RPMI7951 (cell line): ENCODE results near the gene TEAD1. TPM values are rescaled to one million over a fixed set of nuclear protein-coding genes. Genes with fewer than 3 reads are reported as not detected.
A peak's percentile ranks its signal among the peaks of the same experiment; 100 is the strongest.

Experiments
- DNase-seq: peaks from one replicate; pipeline ENCODE4 v3.0.0-alpha.2; 2012; ENCODE audit warnings: low read depth
- total RNA-seq: library from RNA; depleted of rRNA; stranded (reverse); fragments of >200 nt; shearing (Covaris generic); gene quantifications from 2 replicates; pipeline ENCODE4 v1.2.3, GENCODE V29; 2014

Gene TEAD1
- total RNA-seq, 1 experiment from 2014 or later, result 53.3 TPM

DNA sequence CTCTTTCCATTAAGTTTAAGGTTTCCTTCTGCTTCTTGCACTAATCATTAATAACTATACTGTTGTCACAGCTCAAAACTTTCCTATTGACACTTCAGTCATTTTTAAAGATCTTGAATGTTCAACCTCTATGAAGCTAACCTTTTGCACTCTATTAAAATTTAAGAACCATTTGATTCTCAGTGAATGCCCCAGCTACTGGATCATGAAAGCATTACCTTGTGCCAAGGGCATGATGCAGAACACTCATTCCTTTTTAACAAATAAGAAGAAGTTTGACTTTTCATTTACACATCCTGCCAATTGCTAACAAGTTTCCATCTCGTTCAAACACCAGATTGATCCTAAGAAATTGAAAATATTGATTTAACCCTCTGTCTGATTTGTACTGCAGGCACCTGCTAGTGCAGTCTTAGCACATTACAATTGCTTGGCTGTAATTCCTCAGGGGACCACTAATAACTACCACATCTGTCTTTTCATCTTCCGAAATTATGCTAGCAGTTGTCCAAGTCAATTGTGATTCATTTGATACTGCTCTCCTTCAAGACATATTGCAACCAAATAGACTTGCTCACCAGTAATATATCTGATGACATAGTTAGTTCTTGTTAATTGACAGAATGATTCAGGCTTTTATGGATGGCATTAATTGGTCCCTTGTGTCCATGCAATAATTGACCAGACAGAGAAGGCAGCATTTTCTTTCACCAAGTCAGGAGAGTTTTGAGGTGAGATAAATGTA lies 158.4 kb downstream of the TEAD1 start:
- DNase-seq, result no peak

- DNase-seq, result no peak
Observed at GRCh38 chr11:12834166-12834565, 159.9 kb downstream of the TEAD1 start.

GRCh38 chr11:12834630-12835029 lies 160.4 kb downstream of the TEAD1 start:
- no peak for DNase-seq

- no peak for DNase-seq
Observed at GRCh38 chr11:12835286-12835685, 161.1 kb downstream of the TEAD1 start.

GRCh38 chr11:12838463-12839123 lies 164.4 kb downstream of the TEAD1 start:
- DNase-seq, result no peak

DNA sequence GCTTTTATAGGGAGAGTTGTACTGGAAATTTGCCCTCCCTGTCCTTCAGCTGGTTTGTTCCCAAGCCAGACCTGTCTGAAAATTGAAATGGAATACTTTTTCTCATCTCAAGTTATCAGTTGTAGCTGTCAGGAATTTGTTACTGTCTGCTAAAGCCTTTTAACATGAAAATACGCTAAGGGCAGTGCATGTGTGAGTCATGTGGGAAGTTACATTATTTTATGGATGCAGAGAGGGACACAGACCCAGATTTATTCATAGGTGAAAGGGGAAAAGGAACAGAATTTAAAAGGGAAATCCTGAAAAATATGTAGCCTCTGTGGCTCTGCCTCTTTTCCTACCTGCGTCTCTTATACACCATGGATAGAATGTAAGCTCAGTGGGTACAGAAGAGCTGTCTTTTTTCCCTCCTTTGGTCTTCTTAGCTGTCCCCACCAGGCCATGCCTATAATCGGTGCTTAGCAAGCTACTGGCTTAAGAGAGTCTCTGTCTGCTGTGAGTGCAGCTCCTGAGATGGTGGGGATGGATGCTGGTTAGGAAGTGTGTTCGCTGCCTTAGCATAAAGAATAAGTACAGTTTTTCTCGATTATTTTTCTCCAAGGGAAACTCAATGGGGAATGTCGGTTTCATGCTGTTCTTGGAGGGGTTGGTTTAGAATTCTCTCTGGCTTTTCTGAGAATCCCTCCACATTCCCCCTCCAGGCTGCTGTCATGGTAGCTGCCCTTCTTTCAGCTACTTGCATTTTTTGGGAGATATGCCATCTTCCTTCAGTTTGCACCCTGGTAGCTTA lies 166.8 kb downstream of the TEAD1 start:
- peak; percentile 53 for DNase-seq

DNA sequence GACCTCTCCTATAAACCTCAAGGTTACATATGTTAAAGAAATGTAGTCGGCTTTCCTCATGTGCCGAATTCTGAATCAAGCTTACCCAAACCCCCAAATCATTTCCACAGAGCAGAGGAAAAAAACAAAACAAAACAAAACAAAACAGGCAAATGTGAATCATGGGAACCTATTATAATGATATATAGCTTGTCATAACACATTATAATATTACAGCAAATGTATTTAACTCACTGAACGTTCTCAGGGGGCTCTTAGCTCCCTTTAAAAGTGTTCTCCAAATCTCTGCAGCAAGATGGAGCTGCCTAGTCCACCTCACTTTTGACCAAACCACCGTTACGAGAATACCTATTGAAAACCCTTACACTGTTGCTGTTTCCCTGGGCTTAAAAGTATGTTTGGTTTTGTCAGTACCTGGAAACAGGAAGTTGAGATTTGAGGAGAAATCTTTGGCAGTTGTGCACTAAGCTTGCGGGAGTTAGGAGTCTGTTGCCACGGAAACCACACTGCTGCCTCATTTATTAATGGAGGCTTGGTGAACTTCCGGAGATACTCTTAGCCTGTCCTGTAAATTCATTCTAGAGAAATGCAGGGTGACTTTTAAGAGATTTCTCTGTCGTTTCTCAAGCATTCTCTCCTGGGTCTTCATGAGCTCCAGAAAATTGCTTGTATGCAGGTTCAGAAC lies 167.9 kb downstream of the TEAD1 start:
- DNase-seq, result peak; percentile 58

DNA sequence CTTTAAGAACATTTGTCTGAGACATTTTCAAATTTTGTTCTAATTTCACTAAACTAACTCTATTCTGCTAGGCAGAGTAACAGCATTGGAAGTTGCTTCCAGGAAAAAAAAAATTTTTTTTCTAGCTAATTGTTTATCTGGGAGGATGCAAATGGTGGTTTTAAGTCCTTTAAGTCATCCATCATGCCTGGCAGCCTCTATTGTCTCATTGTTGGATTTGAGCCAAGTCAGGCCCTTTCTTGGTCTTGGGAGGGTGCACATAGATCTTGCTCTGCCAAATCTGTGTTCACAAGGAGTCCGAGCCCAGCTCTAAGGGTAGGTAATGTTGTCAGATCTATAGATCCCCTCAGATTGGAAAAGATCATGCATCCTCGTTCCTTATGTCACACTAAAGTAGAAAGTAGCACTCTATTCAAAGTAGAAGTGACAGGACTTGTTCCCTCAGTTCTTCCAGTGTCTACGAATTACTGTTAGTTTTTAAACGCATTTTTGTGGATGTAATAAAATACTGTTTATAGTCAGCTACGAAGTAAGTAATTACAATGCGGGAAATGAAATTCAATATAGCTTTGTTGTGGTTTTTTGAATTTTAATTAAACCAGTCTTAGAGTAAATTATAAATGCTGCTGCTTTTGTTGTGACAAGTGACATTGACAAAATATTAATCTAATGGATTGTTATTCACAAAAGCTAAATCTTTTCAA lies 168.9 kb downstream of the TEAD1 start:
- peak; percentile 68 for DNase-seq

GRCh38 chr11:12845163-12845562 lies 170.9 kb downstream of the TEAD1 start:
- DNase-seq, result no peak

GRCh38 chr11:12845739-12846358 lies 171.6 kb downstream of the TEAD1 start:
- peak; percentile 50 for DNase-seq

DNA sequence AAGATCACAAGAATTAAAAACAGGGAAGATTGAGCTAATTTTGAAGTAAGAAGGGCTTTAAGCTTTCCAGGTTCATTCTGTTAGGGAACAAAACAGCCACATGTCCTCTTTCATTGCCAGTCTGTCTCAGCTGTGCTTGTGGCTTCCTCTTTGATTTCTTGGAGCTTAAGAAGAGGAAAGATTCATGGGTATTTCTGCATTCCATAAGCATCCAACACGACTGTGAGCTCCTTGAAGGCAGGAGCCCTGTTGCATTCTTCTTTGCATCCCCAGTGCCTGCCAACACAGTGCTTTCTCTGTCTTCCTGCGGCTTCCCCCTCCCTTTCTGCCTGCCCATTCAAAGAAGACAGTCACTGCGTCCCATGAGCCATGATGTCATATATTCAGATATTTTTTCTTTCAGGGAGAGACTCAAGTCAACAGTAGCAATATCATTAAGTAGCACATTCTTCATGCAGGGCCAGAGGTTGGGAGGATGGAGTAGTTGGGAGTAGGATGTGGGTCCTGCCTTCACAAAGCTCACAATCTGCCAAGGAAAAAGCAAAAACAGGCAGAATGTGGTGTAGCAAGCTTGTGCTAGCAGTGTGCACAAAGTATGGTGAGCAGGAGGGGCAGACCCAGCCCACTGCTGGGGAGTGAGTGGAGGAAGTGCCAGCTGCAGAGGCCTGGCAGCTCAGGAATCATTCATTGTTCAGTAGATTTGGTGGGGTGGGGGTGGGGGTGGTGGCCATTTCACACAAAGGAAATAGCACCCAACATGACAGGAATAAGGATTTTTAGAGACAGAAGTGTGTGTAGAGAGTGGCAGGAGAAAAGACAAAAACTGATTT lies 172.8 kb downstream of the TEAD1 start:
- DNase-seq, result no peak

DNA sequence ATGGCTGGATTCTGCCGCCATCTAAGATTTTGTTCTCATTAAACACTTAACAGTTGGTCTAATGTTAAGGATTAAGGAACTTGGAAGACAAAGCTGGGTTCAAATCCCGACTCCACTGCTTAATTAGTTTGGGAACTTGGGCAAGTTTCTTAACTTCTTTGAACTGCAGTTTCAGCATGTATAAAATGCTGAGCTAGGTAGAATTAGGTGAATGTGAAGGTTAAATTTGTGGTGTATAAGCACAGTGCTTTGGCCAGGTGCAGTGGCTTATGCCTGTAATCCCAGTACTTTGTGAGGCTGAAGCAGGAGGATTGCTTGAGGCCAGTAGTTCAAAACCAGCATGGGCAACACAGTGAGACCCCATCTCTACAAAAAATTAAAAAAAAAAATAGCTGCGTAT lies 174.2 kb downstream of the TEAD1 start:
- DNase-seq, result no peak

GRCh38 chr11:12853325-12853651 lies 179.1 kb downstream of the TEAD1 start:
- no peak for DNase-seq

DNA sequence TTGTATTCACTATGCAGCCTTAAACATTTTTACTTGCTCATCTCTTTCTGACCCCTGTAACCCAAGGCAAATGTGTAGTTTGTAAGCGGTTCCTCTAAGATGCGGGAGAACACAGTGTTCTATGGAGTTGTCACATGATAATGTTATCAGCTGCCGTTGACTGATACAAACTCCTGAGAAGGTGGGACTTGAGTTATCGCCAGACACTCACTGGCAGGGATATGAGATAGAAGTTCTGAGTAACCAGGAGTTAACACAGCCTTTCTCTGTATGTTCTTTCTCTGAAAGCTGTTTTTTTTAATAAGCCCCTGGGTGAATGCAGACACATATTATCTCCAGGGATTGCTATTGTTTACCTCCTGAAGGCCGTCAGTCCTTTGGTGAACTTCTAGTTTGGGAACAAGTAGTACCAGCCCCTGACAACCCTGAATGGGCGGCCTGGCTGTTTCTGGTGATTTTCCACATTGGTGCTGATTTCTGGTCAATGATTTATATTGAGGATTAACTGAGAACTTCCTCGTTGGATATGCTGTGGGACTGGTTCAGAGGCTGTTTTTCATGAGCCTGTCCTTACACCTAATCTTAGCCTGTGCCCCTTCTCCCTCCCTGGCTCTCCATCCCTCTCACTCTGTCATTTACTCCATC lies 179.6 kb downstream of the TEAD1 start:
- no peak for DNase-seq

GRCh38 chr11:12854297-12854661 lies 180.1 kb downstream of the TEAD1 start:
- DNase-seq, result no peak

DNA sequence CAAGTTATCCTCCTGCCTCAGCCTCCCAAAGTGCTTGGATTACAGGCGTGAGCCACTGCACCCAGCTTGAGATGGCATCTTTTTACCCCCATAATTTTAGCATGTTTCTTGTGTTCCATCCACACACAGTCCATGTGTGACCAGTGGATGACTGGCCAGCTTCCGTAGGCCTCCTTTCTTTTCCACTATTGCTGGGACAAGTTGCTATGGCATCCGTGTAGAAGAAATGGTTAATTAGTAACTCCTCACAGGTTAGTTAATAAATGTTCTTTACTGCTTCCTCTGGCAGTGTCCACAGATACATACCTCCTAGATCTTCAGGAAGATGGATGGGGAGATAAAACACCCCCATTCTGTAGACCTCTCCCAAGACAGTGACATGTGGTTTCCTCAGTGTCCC lies 180.6 kb downstream of the TEAD1 start:
- no peak for DNase-seq

DNA sequence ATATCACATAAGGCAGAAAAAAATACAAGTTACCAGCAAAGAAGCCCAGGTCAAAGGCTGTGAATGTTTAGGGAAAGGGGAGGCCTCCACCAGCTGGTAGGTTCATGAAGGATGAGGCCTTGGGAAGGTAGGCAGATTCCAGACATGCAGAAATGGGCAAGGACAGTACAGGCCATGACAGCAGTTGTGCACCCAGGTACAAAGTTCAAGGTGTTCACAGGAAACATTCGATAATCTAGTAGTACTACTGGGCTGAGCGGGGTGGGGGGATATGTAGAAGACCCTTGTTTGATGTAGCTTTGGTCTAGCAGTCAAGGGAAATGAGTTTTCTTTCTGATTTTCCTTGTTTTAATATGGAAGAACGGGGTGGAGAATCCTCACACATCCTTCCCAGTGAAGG lies 182.1 kb downstream of the TEAD1 start:
- DNase-seq, result no peak

GRCh38 chr11:12857572-12857971 lies 183.4 kb downstream of the TEAD1 start:
- no peak for DNase-seq

DNA sequence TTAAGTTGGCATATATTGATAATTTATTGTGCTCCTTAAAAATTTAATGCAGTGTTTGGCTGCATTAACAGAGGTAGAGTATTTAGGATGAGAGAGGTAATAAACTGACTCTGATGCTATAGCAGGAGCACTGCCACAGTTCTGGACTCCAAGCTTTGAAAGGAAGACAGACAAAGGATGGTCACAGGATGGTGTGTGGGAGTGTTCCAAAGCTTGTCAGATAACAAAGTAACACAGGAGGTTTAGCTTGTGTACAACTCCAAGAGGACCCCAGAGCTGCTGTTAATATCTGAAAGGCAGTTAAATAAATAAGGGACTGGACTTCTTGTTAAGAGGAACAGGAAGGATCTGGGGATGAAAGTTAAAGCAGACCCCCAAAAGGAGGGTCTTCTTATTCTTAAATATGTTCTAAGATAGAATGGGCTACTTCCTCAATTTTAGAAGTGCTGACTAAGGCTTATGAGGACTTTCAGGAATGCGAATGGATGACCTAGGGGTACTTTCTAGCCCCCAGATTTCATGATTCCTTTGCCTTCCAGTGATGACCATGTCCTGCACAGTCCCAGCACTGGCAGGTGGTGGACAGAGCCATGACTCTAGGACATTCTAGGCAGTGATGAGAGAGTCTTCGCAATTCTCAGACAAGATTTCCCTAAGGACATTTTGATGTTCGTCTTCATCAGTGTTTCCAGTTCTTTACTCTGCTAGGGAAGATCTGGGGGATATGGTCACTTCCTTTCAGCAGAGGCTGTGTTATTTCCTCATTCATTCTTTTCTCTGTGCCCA lies 185.8 kb downstream of the TEAD1 start:
- no peak for DNase-seq
